K562 (cell line): ENCODE results near the gene GUCY2D. TPM values are rescaled to one million over a fixed set of nuclear protein-coding genes. Genes with fewer than 3 reads are reported as not detected.
A peak's percentile ranks its signal among the peaks of the same experiment; 100 is the strongest.

Source experiments
- ATAC-seq: fragments of 200-7000 bp; cut with Tn5 transposase; 3 replicates; pipeline ENCODE4 v1.9.1; 2020; ENCODE audit warnings: moderate library complexity
- BruUV-seq: library from RNA; stranded (reverse); fragments of 400-500 nt; replicated peaks from 2 replicates; lab custom pipeline; 2021; lab: Mats Ljungman, UMichigan
- CTCF ChIA-PET: fragments of 300-600 bp; formaldehyde crosslinking; extraction: SDS; loops from one replicate; lab custom pipeline; 2021; ENCODE audit warnings: low intra/inter-chr PET ratio; lab: Yijun Ruan, JAX
- POLR2A ChIA-PET: fragments of 300-600, 350-650 bp; sonication (Branson Sonifier 250); formaldehyde crosslinking; extraction: SDS; loops from one replicate; lab custom pipeline; 2021; ENCODE audit warnings: antibody characterized with exemption, inconsistent platforms; lab: Yijun Ruan, JAX
- DNase-seq, 4 experiments: peaks; one replicate each; pipeline versions ENCODE4 v3.0.0 to v3.0.0-alpha.2; 2011 to 2018; ENCODE audit warnings: low spot score in 3 of 4, mixed read lengths in 3 of 4; ENCODE audit errors: extremely low read depth in 1 of 4
- FAIRE-seq: peaks from 2 replicates; lab custom pipeline; 2011; peaks lifted over from hg19 to GRCh38; lab: Jason Lieb, UNC
- H2AFZ ChIP-seq: 2 replicates; pipeline ENCODE4 v1.6.0; 2011; ENCODE audit warnings: low read depth, low read length, control low read depth, inconsistent platforms
- H3K27ac ChIP-seq: fragments of 200-600 bp; 3 replicates; pipeline ENCODE4 v1.8.0; 2011; ENCODE audit warnings: low read depth, mild to moderate bottlenecking, control low read depth, inconsistent platforms, low read length, moderate library complexity, mixed read lengths; ENCODE audit errors: extremely low read depth
- H3K27me3 ChIP-seq, 2 experiments: fragments of 300-600 bp in 1 of 2; 2 replicates in 1 of 2; 3 replicates in 1 of 2; pipeline versions ENCODE4 v1.6.0 to v1.8.0; 2011; ENCODE audit warnings: inconsistent platforms in 2 of 2, low read length in 2 of 2, mild to moderate bottlenecking in 1 of 2, mixed read lengths in 1 of 2, moderate library complexity in 1 of 2; ENCODE audit not compliant: control insufficient read depth in 2 of 2, insufficient read depth in 2 of 2
- H3K36me3 ChIP-seq: fragments of 300-600 bp; 3 replicates; pipeline ENCODE4 v1.8.0; 2011; ENCODE audit warnings: mild to moderate bottlenecking, low read length, inconsistent platforms; ENCODE audit not compliant: control insufficient read depth, insufficient read depth
- H3K4me1 ChIP-seq, 2 experiments: fragments of 200-600 bp in 1 of 2; replicated peaks in 1 of 2; 2 replicates in 1 of 2; 3 replicates in 1 of 2; pipeline versions ENCODE4 v1.5.1 to v1.8.0; 2011; ENCODE audit warnings: inconsistent platforms in 2 of 2, low read length in 2 of 2, mild to moderate bottlenecking in 1 of 2, mixed read lengths in 1 of 2, moderate library complexity in 1 of 2; ENCODE audit not compliant: control insufficient read depth in 2 of 2, insufficient read depth in 2 of 2
- H3K4me2 ChIP-seq: 2 replicates; pipeline ENCODE4 v1.6.1; 2011; ENCODE audit warnings: low read length, control low read depth, inconsistent platforms, mixed read lengths; ENCODE audit not compliant: insufficient read depth
- H3K4me3 ChIP-seq: fragments of 200-600 bp; sonication (generic), shearing (Covaris generic); 2 replicates; pipeline ENCODE4 v1.5.1; 2016; ENCODE audit warnings: control low read depth, inconsistent platforms
- H3K79me2 ChIP-seq: fragments of 200-600 bp; 3 replicates; pipeline ENCODE4 v1.8.0; 2011; ENCODE audit warnings: low read length, inconsistent platforms; ENCODE audit not compliant: control insufficient read depth, insufficient read depth
- H3K9ac ChIP-seq, 2 experiments: 2 replicates each; pipeline versions ENCODE4 v1.6.0 to v1.6.1; 2011; ENCODE audit warnings: low read depth in 2 of 2, low read length in 2 of 2, control low read depth in 1 of 2, inconsistent platforms in 1 of 2, mild to moderate bottlenecking in 1 of 2, mixed read lengths in 1 of 2; ENCODE audit not compliant: insufficient read depth in 1 of 2
- H3K9me1 ChIP-seq: one replicate; pipeline ENCODE4 v1.6.0; 2011; ENCODE audit warnings: inconsistent platforms, mild to moderate bottlenecking, low read length, moderate library complexity; ENCODE audit not compliant: control insufficient read depth, insufficient read depth
- H3K9me3 ChIP-seq: replicated peaks from 2 replicates; pipeline ENCODE4 v1.5.1; 2011; ENCODE audit warnings: low read depth, low read length, inconsistent platforms; ENCODE audit not compliant: control insufficient read depth, insufficient read depth
- H4K20me1 ChIP-seq: replicated peaks from 2 replicates; pipeline ENCODE4 v1.6.1; 2011; ENCODE audit warnings: low read length, inconsistent platforms, mixed read lengths; ENCODE audit not compliant: control insufficient read depth, insufficient read depth
- DLX4 ChIP-seq: fragments of 250-450 bp; sonication (Bioruptor Pico); IDR thresholded peaks from 2 replicates; pipeline ENCODE4 v1.6.1; 2021; ENCODE audit warnings: mild to moderate bottlenecking
- HINFP ChIP-seq: fragments of 450-650 bp; conservative IDR thresholded peaks from 2 replicates; pipeline ENCODE4 v1.6.1; 2016; ENCODE audit warnings: missing genetic modification characterization, low read depth, mild to moderate bottlenecking, control low read depth, missing compliant biosample characterization
- HNRNPL ChIP-seq: fragments of 200-400 bp; formaldehyde crosslinking; IDR thresholded peaks from 2 replicates; pipeline ENCODE4 v1.6.1; 2017; ENCODE audit warnings: low read depth, mild to moderate bottlenecking, low read length
- PKNOX1 ChIP-seq: fragments of 450-650 bp; IDR thresholded peaks from 2 replicates; pipeline ENCODE4 v1.6.1; 2016
- RBBP5 ChIP-seq: fragments of 200-600 bp; sonication (generic); IDR thresholded peaks from 2 replicates; pipeline ENCODE4 v1.6.1; 2012; ENCODE audit warnings: borderline replicate concordance, mild to moderate bottlenecking, low read length, control low read depth, inconsistent platforms; ENCODE audit not compliant: insufficient read depth, poor library complexity, severe bottlenecking
- RBM25 ChIP-seq: fragments of 200-400 bp; formaldehyde crosslinking; IDR thresholded peaks from 2 replicates; pipeline ENCODE4 v1.6.1; 2018; ENCODE audit warnings: low read length, low read depth, moderate library complexity; ENCODE audit not compliant: severe bottlenecking
- RFX1 ChIP-seq: fragments of 450-650 bp; IDR thresholded peaks from 2 replicates; pipeline ENCODE4 v1.6.1; 2016; ENCODE audit warnings: mild to moderate bottlenecking, moderate library complexity
- SIRT6 ChIP-seq: IDR thresholded peaks from one replicate; pipeline ENCODE4 v1.6.1; 2012; ENCODE audit warnings: low read depth, mild to moderate bottlenecking, control low read depth, inconsistent platforms, low read length, moderate library complexity
- TBL1XR1 ChIP-seq, 2 experiments: IDR thresholded peaks; 2 replicates each; pipeline ENCODE4 v1.6.1; 2012; ENCODE audit warnings: improper control_type of control experiment in 2 of 2, low read length in 2 of 2, mild to moderate bottlenecking in 1 of 2
- THRAP3 ChIP-seq: fragments of 450-650 bp; IDR thresholded peaks from 2 replicates; pipeline ENCODE4 v1.6.1; 2016; ENCODE audit warnings: mild to moderate bottlenecking, inconsistent platforms, borderline replicate concordance
- USF2 ChIP-seq: sonication (generic); formaldehyde crosslinking; IDR thresholded peaks from 2 replicates; pipeline ENCODE4 v1.5.0; 2020; ENCODE audit warnings: missing genetic modification reagents
- ZSCAN32 ChIP-seq: fragments of 450-650 bp; formaldehyde crosslinking; IDR thresholded peaks from 2 replicates; pipeline ENCODE4 v1.4.0; 2020; ENCODE audit warnings: mild to moderate bottlenecking, moderate library complexity
- WGBS: fragments of 100-300 bp; shearing (Covaris generic); methylation state at CpG from one replicate; pipeline ENCODE4 v1.1.6; 2016; ENCODE audit warnings: low coverage, mixed read lengths; ENCODE audit not compliant: insufficient coverage; ENCODE audit errors: missing lambda C conversion rate; 5-methylcytosine and 5-hydroxymethylcytosine counted together
- in situ Hi-C: fragments of 300-500 bp; cut with MboI; formaldehyde crosslinking; loops from 4 replicates; pipeline ENCODE4 v1.15.0; 2018; ENCODE audit warnings: inconsistent platforms, mixed read lengths
- intact Hi-C: fragments of 100-400 bp; cut with micrococcal nuclease; formaldehyde crosslinking; loops from 2 replicates; pipeline ENCODE4 v1.14.2; 2022
- polyA plus RNA-seq, 8 experiments: library from polyadenylated mRNA; depleted of rRNA in 4 of 8; stranded (reverse) in 5 of 8; unstranded in 3 of 8; fragments of >200 nt; fragmentation: Nextera tagmentation in 2 of 8; fragmentation: Illumina TruSeq in 1 of 8; extraction: Ambion mirVana in 2 of 8; extraction: Trizol in 1 of 8; gene quantifications; 2 replicates each; pipeline versions ENCODE4 v1.2.1 to v1.2.3, GENCODE V29; 2011 to 2014; ENCODE audit warnings: inconsistent platforms in 1 of 8, missing spikeins in 1 of 8
- total RNA-seq, 7 experiments: library from RNA; depleted of rRNA in 6 of 7; stranded (reverse); fragments of >200 nt in 6 of 7; fragmentation: Illumina TruSeq in 2 of 7; extraction: Trizol in 2 of 7; gene quantifications; 2 replicates each; pipeline versions ENCODE4 v1.2.1 to v1.2.3, GENCODE V29; 2011 to 2021; ENCODE audit warnings: low replicate concordance in 1 of 7

GUCY2D gene
- total and polyA plus RNA-seq, 9 of the 15 experiments (the other 6 are each of a cell fraction or from before 2014, with no cell fraction given), result 0.05 TPM; not detected in 8

- TF ChIP-seq THRAP3, result no peak
These were observed 9.9 kb upstream of the GUCY2D start (continued) for GRCh38 chr17:7992516-7992915.

- Histone ChIP-seq H3K4me2 (no peak overlapping the region), H3K36me3 (no peaks in the 10 kb centered on the region), H3K9me1 (no peaks in the 10 kb centered on the region), H3K4me1 (peaks cover 0 to 11% of the 10 kb centered on the region in 2 experiments; a peak in 3 of 5 replicates), H4K20me1 (no peaks in the 10 kb centered on the region), H3K9me3 (no peaks in the 10 kb centered on the region), H3K4me3 (no peak overlapping the region), H3K9ac (no peak overlapping the region), H3K27me3 (peaks cover 4 to 16% of the 10 kb centered on the region in 2 experiments; a peak in 2 of 5 replicates), H2AFZ (no peak overlapping the region), H3K27ac (no peak overlapping the region), H3K79me2 (no peaks in the 10 kb centered on the region)
- 0% methylated on average over 3 of the region's 3 CpGs for WGBS
- ChIA-PET CTCF (no interaction called here), POLR2A (no interaction called here)
- in situ Hi-C loops (no loop called here), intact Hi-C loops (loop anchor here (5.0 to 10.0 kb wide), 2 partner anchors 62 to 171 kb away; no protein-coding TSS in a partner anchor)
- FAIRE-seq (no peak), DNase-seq (no peak), ATAC-seq (no peak)
- no peak for TF ChIP-seq ZSCAN32 (CRISPR knock-in tag)
- peak; percentile 71 for TF ChIP-seq PKNOX1
- TF ChIP-seq DLX4 (CRISPR knock-in tag), result no peak
- TF ChIP-seq HINFP (tag), result 0 out of 2 replicates have a peak, but pooled peaks have one; percentile 43
- no peak for TF ChIP-seq RBM25
- TF ChIP-seq TBL1XR1 (IDR thresholded peaks at IDR 0.05; ENCODE audit: low read length in 2 of 2), result no peak
- no peak for TF ChIP-seq USF2
- peak; percentile 85 for TF ChIP-seq RFX1
- no peak for TF ChIP-seq RBBP5
- TF ChIP-seq SIRT6, result no peak
- TF ChIP-seq HNRNPL, result no peak
- BruUV-seq, result no TSS peak
These were observed 9.5 kb upstream of the GUCY2D start for GRCh38 chr17:7992924-7993323.
